Pancreas (tissue), 10 donors: ENCODE data around the gene SLC13A3. TPM values are rescaled to one million over a fixed set of nuclear protein-coding genes. Genes with fewer than 3 reads are reported as not detected.

Experiments
- ATAC-seq, 4 donors: fragments of 200-7000 bp; cut with Tn5 transposase; one replicate each; pipeline versions ENCODE4 v1.8.0 to v1.9.1; 2020; ENCODE audit warnings: mild to moderate bottlenecking in 4 of 4, moderate library complexity in 4 of 4
- DNase-seq, 6 donors: peaks; one replicate each; pipeline ENCODE4 v3.0.0-alpha.2; 2020
- FAIRE-seq: peaks from 2 replicates; lab custom pipeline; 2012; peaks lifted over from hg19 to GRCh38; lab: Jason Lieb, UNC
- H3K27ac ChIP-seq, 4 donors: fragments of 200-600 bp; sonication (generic); 1 replicate in 3 of 4; 2 replicates in 1 of 4; pipeline versions ENCODE4 v1.5.0 to v1.8.0; 2020
- H3K27me3 ChIP-seq, 4 donors: fragments of 200-600 bp; one replicate each; pipeline ENCODE4 v1.8.0; 2021
- H3K36me3 ChIP-seq, 3 donors: fragments of 200-600 bp; sonication (generic) in 1 of 3; one replicate each; pipeline versions ENCODE4 v1.5.0 to v1.8.0; 2020 to 2021
- H3K4me1 ChIP-seq, 3 donors: fragments of 200-600 bp; one replicate each; pipeline ENCODE4 v1.8.0; 2021
- H3K4me3 ChIP-seq, 4 donors: fragments of 200-600 bp; sonication (generic) in 2 of 4; one replicate each; pipeline versions ENCODE4 v1.5.0 to v1.8.0; 2020 to 2021
- H3K9me3 ChIP-seq, 4 donors: fragments of 200-600 bp; one replicate each; pipeline ENCODE4 v1.8.0; 2021
- CTCF ChIP-seq, 4 donors: fragments of 200-600 bp; sonication (generic) in 3 of 4; IDR thresholded peaks; one replicate each; pipeline versions ENCODE4 v1.5.0 to v1.8.0; 2021; ENCODE audit warnings: antibody characterized with exemption in 4 of 4
- WGBS, 2 donors: extraction: QIAGEN DNeasy Blood & Tissue Kit; methylation state at CpG; one replicate each; pipeline ENCODE4 v1.1.7; 2013; 5-methylcytosine and 5-hydroxymethylcytosine counted together
- intact Hi-C, 3 donors: fragments of 100-400 bp; cut with DNase I; formaldehyde crosslinking; loops; one replicate each; pipeline versions ENCODE4 v1.11.1 to v1.14.2; 2022
- polyA plus RNA-seq, 2 donors: library from polyadenylated mRNA; stranded (reverse); fragments of 200-250 nt; gene quantifications; one replicate each; pipeline ENCODE4 v1.2.3, GENCODE V29; 2013
- total RNA-seq, 6 donors: library from RNA; stranded (reverse); fragmentation: NEBNext Ultra II Directional in 4 of 6; extraction: Animal tissue kit (Norgen Biotek cat#: 25700) in 4 of 6; gene quantifications; one replicate each; pipeline versions ENCODE4 v1.2.1 to v1.2.4, GENCODE V29; 2021 to 2023
- donor health status: healthy with polysubstance abuse.
- donor health status: DM: no; HTN: no; CAD: no; lungs with moderate emphysema.
- donor health status: DM: no; HTN: no; CAD: no.
- donor health status: control.
- donor health status: control.
- donor health status: Bipolar disorder and iron deficiency.
- donor health status: DM: yes; HTN: yes; CAD: no.
- donor health status: DM: no; HTN: no; CAD: no.
- donor health status: DM: no; HTN: no; CAD: no.
- donor health status: DM: yes; HTN: yes; CAD: no.

SLC13A3 gene
- total and polyA plus RNA-seq, 8 donors = 0.68 to 7.8 (median 4.7) TPM

- no peaks in the 10 kb centered on the region for H3K36me3 ChIP-seq
- DNase-seq (no peak), ATAC-seq (no peak), FAIRE-seq (no peak)
- no peaks in the 10 kb centered on the region for H3K9me3 ChIP-seq
- WGBS, 2 donors = 88 to 94% methylated on average over 6 of the region's 6 CpGs
- TF ChIP-seq CTCF (IDR thresholded peaks at IDR 0.05) = no peak
- no peak overlapping the region for H3K4me3 ChIP-seq
- H3K27me3 ChIP-seq = no peaks in the 10 kb centered on the region
- no peak overlapping the region for H3K27ac ChIP-seq
- intact Hi-C loops = no loop called here
- no peaks in the 10 kb centered on the region for H3K4me1 ChIP-seq
Measured at GRCh38 chr20:46640044-46640443, 11.2 kb downstream of the SLC13A3 start.

GRCh38 chr20:46639587-46639986, 11.7 kb downstream of the SLC13A3 start:
- intact Hi-C loops = no loop called here
- no peaks in the 10 kb centered on the region for H3K27me3 ChIP-seq
- H3K4me3 ChIP-seq = no peak overlapping the region
- no peak overlapping the region for H3K27ac ChIP-seq
- ATAC-seq (no peak), DNase-seq (no peak), FAIRE-seq (no peak)
- TF ChIP-seq CTCF (IDR thresholded peaks at IDR 0.05) = no peak
- no peaks in the 10 kb centered on the region for H3K36me3 ChIP-seq
- no peaks in the 10 kb centered on the region for H3K4me1 ChIP-seq
- H3K9me3 ChIP-seq = no peaks in the 10 kb centered on the region
- 91 to 93% methylated on average over 3 of the region's 3 CpGs for WGBS, 2 donors

GRCh38 chr20:46638898-46639274, 12.4 kb downstream of the SLC13A3 start:
- no peaks in the 10 kb centered on the region for H3K27me3 ChIP-seq
- no peaks in the 10 kb centered on the region for H3K9me3 ChIP-seq
- intact Hi-C loops = no loop called here
- no peaks in the 10 kb centered on the region for H3K36me3 ChIP-seq
- no peak for TF ChIP-seq CTCF (IDR thresholded peaks at IDR 0.05)
- no peak overlapping the region for H3K4me3 ChIP-seq
- no peaks in the 10 kb centered on the region for H3K4me1 ChIP-seq
- WGBS, 2 donors = 81 to 90% methylated on average over 4 of the region's 4 CpGs
- FAIRE-seq = no peak
- ATAC-seq = no peak
- DNase-seq = no peak
- H3K27ac ChIP-seq = no peak overlapping the region

GRCh38 chr20:46638134-46638897, 12.9 kb downstream of the SLC13A3 start:
- Histone ChIP-seq H3K4me1 (no peaks in the 10 kb centered on the region), H3K27ac (no peak overlapping the region), H3K36me3 (no peaks in the 10 kb centered on the region), H3K27me3 (no peaks in the 10 kb centered on the region), H3K4me3 (no peak overlapping the region), H3K9me3 (no peaks in the 10 kb centered on the region)
- DNase-seq (no peak), ATAC-seq (peak in 2 of 4 donors; percentile 20 to 38), FAIRE-seq (no peak)
- TF ChIP-seq CTCF (IDR thresholded peaks at IDR 0.05) = no peak
- WGBS, 2 donors = 72 to 78% methylated on average over 18 of the region's 18 CpGs
- intact Hi-C loops = no loop called here

- DNase-seq (no peak), FAIRE-seq (no peak), ATAC-seq (no peak)
- Histone ChIP-seq H3K27ac (no peak overlapping the region), H3K36me3 (no peaks in the 10 kb centered on the region), H3K27me3 (no peaks in the 10 kb centered on the region), H3K4me1 (no peaks in the 10 kb centered on the region), H3K9me3 (no peaks in the 10 kb centered on the region), H3K4me3 (no peak overlapping the region)
- intact Hi-C loops = no loop called here
- 72 to 81% methylated on average over 4 of the region's 4 CpGs for WGBS, 2 donors
- TF ChIP-seq CTCF (IDR thresholded peaks at IDR 0.05) = no peak
Measured at GRCh38 chr20:46637427-46638133, 13.7 kb downstream of the SLC13A3 start.
